RPMI7951 (cell line): Measurements from ENCODE around the gene KLHL26. TPM values are rescaled to one million over a fixed set of nuclear protein-coding genes. Genes with fewer than 3 reads are reported as not detected.
A peak's percentile ranks its signal among the peaks of the same experiment; 100 is the strongest.

Source experiments
- DNase-seq: peaks from one replicate; pipeline ENCODE4 v3.0.0-alpha.2; 2012; ENCODE audit warnings: low read depth
- total RNA-seq: library from RNA; depleted of rRNA; stranded (reverse); fragments of >200 nt; shearing (Covaris generic); gene quantifications from 2 replicates; pipeline ENCODE4 v1.2.3, GENCODE V29; 2014

Gene KLHL26
- total RNA-seq, 1 experiment from 2014 or later, result 3.0 TPM

- no peak for DNase-seq
These were observed 11.0 kb downstream of the KLHL26 start for GRCh38 chr19:18647807-18648206.

DNA sequence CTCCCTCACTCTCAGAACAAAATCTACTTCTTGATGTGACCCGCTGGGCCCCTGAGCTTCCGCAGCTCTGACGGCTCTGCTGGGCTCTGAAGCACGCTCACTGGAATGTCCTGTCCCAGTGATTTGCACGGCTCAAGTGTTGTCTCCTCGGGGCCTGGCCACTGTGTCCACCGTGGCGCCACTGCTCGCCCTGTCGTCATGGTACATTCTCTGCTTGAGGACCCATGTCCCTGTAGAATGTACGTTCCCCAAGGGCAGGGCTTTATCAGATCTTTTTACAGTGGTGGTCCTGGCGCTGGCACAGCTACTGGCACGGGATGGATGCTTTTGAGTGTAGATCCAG, 12.1 kb downstream of the KLHL26 start:
- DNase-seq, result no peak

GRCh38 chr19:18649371-18650020, 12.7 kb downstream of the KLHL26 start:
- DNase-seq, result peak; percentile 53

- no peak for DNase-seq
These were observed 13.2 kb downstream of the KLHL26 start for GRCh38 chr19:18650021-18650390.

- peak; percentile 58 for DNase-seq
These were observed 13.7 kb downstream of the KLHL26 start for GRCh38 chr19:18650468-18651041.

GRCh38 chr19:18651300-18651699, 14.5 kb downstream of the KLHL26 start:
- no peak for DNase-seq

GRCh38 chr19:18651733-18652132, 14.9 kb downstream of the KLHL26 start:
- DNase-seq, result no peak

DNA sequence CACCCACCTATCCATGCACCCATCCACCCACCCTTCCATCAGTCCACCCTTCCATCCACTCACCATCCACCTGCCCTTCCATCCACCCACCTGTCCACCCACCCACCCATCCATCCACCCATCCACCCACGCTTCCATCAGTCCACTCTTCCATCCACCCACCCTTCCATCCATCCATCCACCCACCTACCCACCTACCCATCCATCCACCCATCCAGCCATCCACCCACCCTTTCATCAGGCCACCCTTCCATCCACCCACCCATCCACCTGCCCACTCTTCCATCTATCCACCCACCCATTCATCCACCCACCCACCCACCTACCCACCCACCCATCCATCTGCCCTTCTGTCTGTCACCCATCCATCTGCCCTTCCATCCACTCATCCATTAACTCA, 17.0 kb downstream of the KLHL26 start:
- DNase-seq, result no peak

DNA sequence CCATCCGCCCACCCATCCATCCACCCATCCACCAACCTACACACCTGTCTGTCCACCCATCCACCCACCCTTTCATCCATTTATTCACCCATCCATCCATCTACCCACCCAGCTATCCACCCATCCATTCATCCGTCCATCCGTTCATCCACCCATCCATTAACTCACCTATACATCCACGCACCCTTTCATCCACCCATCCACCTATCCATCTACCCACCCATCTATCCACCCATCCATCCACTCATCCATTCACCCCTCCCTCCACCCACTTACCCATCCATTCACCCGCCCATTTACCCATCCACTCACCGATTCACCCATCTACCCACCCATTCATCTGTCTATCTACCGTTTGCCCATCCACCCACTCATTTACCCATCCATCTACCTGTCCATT, 17.6 kb downstream of the KLHL26 start:
- DNase-seq, result no peak

- DNase-seq, result no peak
These were observed 18.5 kb downstream of the KLHL26 start for GRCh38 chr19:18655173-18655844.

- DNase-seq, result no peak
These were observed 19.7 kb downstream of the KLHL26 start for GRCh38 chr19:18656337-18657086.

- peak; percentile 96 for DNase-seq
These were observed 20.9 kb downstream of the KLHL26 start for GRCh38 chr19:18657590-18658365.

GRCh38 chr19:18658366-18658855, 21.6 kb downstream of the KLHL26 start:
- no peak for DNase-seq

- DNase-seq, result peak; percentile 62
These were observed 22.6 kb downstream of the KLHL26 start for GRCh38 chr19:18659281-18660050.

GRCh38 chr19:18660051-18660910, 23.5 kb downstream of the KLHL26 start:
- peak; percentile 91 for DNase-seq

DNA sequence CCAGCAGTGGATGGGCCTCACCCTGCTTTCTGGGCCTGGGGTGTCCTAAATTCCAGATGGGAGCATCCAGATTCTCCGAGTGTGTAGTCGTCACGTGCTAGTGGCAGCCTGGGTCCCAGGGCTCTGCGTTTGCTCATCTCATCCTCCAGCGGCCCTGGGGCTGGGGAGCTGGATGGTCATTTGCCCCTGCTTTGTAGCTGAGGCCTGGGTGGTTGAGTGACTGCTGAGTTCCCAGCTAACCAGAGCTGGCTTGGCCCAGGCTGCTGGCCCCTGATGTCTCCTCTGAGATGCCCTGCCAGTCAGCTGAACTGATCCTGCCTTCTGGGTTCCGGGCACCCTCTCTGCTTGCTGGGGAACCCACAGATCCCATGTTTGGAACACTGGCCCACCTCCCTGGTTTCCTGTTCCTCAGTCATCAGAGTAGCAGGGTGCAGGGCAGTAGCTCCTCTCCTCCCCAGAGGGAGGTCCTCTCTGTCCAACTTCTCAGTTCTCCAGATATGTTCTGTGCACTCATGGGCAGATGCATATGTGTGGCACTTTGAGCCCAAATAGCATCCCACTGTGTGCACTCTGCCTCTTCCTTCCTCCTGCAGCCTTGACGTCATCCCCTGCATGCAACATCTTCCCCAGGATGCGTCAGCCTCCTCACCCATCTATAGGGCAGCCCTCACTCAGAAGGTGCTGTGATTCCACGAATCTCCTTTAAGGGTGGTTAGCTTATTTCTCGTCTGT, 24.3 kb downstream of the KLHL26 start:
- no peak for DNase-seq

DNA sequence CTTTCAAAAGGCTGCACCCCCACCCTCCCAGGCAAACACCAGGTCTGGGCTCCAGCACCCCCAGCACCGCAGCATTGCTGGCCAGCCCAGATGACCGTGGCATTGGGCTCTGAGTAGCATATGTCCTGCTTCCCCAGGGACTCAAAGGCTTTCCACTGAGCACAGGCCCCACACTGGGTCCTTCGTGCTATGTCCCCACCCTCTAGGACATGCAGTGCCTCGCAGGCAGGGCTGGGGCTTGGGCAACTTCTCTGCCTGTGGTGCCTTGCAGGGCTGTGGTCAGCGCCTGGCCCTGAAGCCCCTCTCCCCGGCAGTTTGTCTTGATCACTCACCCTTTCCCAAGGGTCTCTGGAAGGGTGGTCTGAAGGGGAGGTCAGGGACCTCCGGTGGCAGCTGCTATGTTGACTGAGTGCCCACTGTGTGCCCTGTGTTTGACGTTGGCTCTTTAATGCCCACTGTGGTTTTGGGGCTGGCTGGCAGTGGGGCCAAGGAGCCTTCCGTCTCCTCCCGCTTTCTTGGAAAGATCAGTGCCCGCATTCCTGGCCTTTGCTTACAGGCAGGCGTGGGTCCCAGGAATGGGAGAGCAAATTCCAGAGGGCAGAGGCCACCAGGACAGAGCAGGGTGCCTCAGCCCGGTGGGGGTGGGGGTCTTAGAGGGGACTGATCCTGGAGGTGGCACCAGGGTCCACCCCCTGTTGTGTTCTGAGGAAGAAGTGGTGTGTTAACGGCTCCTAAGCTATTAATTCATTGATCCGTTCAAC, 26.3 kb downstream of the KLHL26 start:
- no peak for DNase-seq

GRCh38 chr19:18663940-18664530, 27.2 kb downstream of the KLHL26 start:
- DNase-seq, result no peak
